ENCODE measurements around the gene LRRC4C.

DNA sequence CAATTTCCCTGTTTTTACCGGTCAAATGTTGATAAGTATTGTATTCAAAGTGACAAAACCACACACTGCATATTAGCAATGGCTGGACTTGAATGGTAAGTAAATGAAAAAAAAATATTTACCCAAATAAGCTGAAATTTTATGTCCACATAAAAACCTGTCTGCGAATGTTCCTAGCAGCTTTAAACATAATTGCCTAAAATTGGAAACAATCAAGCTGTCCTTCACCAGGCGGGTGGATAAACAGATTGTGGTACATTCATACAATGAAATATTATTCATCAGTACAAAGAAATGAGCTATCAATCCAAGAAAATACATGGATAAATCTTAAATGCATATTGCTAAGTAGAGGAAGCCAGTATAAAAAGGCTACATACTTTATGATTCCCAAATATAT is 1067.8 kb downstream of the LRRC4C start:
- TF ChIP-seq, protein P1, sequence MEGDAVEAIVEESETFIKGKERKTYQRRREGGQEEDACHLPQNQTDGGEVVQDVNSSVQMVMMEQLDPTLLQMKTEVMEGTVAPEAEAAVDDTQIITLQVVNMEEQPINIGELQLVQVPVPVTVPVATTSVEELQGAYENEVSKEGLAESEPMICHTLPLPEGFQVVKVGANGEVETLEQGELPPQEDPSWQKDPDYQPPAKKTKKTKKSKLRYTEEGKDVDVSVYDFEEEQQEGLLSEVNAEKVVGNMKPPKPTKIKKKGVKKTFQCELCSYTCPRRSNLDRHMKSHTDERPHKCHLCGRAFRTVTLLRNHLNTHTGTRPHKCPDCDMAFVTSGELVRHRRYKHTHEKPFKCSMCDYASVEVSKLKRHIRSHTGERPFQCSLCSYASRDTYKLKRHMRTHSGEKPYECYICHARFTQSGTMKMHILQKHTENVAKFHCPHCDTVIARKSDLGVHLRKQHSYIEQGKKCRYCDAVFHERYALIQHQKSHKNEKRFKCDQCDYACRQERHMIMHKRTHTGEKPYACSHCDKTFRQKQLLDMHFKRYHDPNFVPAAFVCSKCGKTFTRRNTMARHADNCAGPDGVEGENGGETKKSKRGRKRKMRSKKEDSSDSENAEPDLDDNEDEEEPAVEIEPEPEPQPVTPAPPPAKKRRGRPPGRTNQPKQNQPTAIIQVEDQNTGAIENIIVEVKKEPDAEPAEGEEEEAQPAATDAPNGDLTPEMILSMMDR (conservative IDR thresholded peaks at IDR 0.05 in 1 of 2, IDR thresholded peaks at IDR 0.05 in 1 of 2; ENCODE audit: low read depth in 1 of 2, low read length in 2 of 2) = no peak
- no peak for TF ChIP-seq EZH2 (IDR thresholded peaks at IDR 0.05; ENCODE audit: low read length, missing control alignments)

Data from fibroblast of lung (primary cell).